Urinary bladder (tissue), 4 donors: Measurements from ENCODE around the gene HK2. TPM values are rescaled to one million over a fixed set of nuclear protein-coding genes. Genes with fewer than 3 reads are reported as not detected.
"Not testable (repeated sequence)": the region's sequence is repeated elsewhere in the genome, so short reads cannot be mapped to it uniquely, and the experiment has no call there.

Experiments
- DNase-seq: peaks from one replicate; pipeline ENCODE4 v3.0.0-alpha.2; 2015; ENCODE audit errors: extremely low spot score
- H3K27ac ChIP-seq: one replicate; pipeline ENCODE4 v1.5.1; 2013; ENCODE audit warnings: low read depth, mild to moderate bottlenecking, moderate library complexity
- H3K36me3 ChIP-seq: one replicate; pipeline ENCODE4 v1.6.1; 2013; ENCODE audit warnings: mild to moderate bottlenecking, moderate library complexity; ENCODE audit not compliant: insufficient read depth
- H3K4me1 ChIP-seq: one replicate; pipeline ENCODE4 v1.6.1; 2013; ENCODE audit warnings: mild to moderate bottlenecking, moderate library complexity; ENCODE audit not compliant: insufficient read depth
- H3K4me3 ChIP-seq: one replicate; pipeline ENCODE4 v1.5.1; 2013; ENCODE audit warnings: low read depth, low read length
- WGBS: extraction: QIAGEN DNeasy Blood & Tissue Kit; methylation state at CpG from one replicate; pipeline ENCODE4 v1.1.7; 2013; 5-methylcytosine and 5-hydroxymethylcytosine counted together
- polyA plus RNA-seq: library from polyadenylated mRNA; stranded (reverse); fragments of 200-250 nt; gene quantifications from one replicate; pipeline ENCODE4 v1.2.3, GENCODE V29; 2013
- total RNA-seq: library from RNA; depleted of rRNA; stranded (reverse); fragments of >200 nt; gene quantifications from one replicate; pipeline ENCODE4 v1.2.3, GENCODE V29; 2014
- donor health status: healthy with polysubstance abuse.
- donor health status: healthy.

The HK2 gene
- 9.7 TPM for total RNA-seq
- polyA plus RNA-seq: 8.2 TPM

DNA sequence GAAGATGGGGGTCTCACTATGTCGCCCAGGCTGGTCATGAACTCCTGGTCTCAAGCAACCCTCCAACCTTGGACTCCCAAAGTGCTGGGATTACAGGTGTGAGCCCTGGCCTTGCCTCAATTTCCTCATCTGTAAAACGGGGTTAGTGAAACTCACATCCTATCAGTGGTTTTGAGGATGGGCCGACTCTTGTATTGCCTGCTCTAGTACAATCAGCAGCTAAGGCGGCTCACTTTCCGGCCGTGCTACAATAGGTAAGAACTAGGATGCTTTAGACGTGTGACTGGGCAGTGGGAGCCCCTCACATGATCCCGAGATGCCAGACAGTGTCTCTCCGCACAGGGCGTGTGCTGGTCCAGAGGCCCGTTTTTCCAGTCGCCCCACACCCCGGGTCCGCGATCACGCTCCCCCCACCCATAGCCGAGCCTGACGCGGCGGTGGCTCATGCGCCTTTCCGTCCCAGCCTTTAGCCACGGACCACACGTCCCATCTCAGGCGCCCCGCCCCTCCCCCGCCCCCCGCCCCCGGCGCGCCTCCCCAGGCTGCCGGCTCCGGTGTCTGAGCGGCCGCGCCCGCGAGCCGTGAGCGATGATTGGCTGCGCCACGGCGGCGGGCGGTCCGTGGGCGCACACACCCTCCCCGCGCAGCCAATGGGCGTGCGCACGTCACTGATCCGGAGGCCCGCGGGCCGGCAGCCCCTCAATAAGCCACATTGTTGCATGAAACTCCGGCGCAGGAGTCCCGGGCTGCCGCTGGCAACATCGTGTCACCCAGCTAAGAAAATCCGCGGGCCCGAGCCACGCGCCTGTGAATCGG lies at the start of gene HK2:
Gene HK2 (plus strand): TSS at position 710 of the 816 bp plus-strand sequence. CDS start 454 bp downstream, outside the sequence.
- Histone ChIP-seq H3K4me3 (peak within 1 kb of the TSS; percentile 46), H3K4me1 (no peaks in the 10 kb centered on the region), H3K36me3 (no peaks in the 10 kb centered on the region), H3K27ac (peak within 1 kb of the TSS; percentile 39)
- no peak for DNase-seq
- 4% methylated on average over 67 of the region's 67 CpGs for WGBS

GRCh38 chr2:74789271-74789670 lies 44.7 kb upstream of the HK2 start:
- no peak for DNase-seq
- no peak overlapping the region for H3K27ac ChIP-seq
- H3K4me3 ChIP-seq: no peak overlapping the region
- WGBS: 81% methylated on average over 2 of the region's 2 CpGs
- no peaks in the 10 kb centered on the region for H3K36me3 ChIP-seq
- H3K4me1 ChIP-seq: no peaks in the 10 kb centered on the region

- Histone ChIP-seq H3K4me3 (no peak overlapping the region), H3K27ac (no peak overlapping the region), H3K36me3 (no peaks in the 10 kb centered on the region), H3K4me1 (no peaks in the 10 kb centered on the region)
- no peak for DNase-seq
- 85% methylated on average over 5 of the region's 5 CpGs for WGBS
These were observed 41.6 kb upstream of the HK2 start for GRCh38 chr2:74792282-74792681.

DNA sequence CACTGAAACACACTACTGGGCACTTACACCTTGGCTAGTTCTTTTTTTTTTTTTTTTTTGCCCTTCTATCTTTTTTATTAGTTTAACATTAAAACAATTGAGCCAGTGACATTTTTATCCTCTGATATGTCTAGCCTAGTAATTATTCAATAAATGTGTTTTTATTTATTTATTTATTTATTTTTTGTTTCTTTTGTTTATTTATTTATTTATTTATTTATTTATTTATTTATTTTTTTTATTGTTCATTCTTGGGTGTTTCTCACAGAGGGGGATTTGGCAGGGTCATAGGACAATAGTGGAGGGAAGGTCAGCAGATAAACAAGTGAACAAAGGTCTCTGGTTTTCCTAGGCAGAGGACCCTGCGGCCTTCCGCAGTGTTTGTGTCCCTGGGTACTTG lies 39.0 kb upstream of the HK2 start:
- H3K4me1 ChIP-seq, DNase-seq, H3K36me3 ChIP-seq, H3K27ac ChIP-seq, H3K4me3 ChIP-seq: not testable (repeated sequence)
- WGBS: no CpG with 5 or more reads among the region's 2 CpGs

- WGBS: 92% methylated on average over 5 of the region's 5 CpGs
- no peak for DNase-seq
- Histone ChIP-seq H3K4me3 (no peak overlapping the region), H3K36me3 (no peaks in the 10 kb centered on the region), H3K4me1 (no peaks in the 10 kb centered on the region), H3K27ac (no peak overlapping the region)
These were observed 27.5 kb upstream of the HK2 start for GRCh38 chr2:74806355-74806839.

GRCh38 chr2:74806920-74807319 lies 27.0 kb upstream of the HK2 start:
- Histone ChIP-seq H3K4me1 (no peaks in the 10 kb centered on the region), H3K36me3 (no peaks in the 10 kb centered on the region), H3K27ac (no peak overlapping the region), H3K4me3 (no peak overlapping the region)
- 82% methylated on average over 6 of the region's 6 CpGs for WGBS
- no peak for DNase-seq

- no peak for DNase-seq
- 66% methylated on average over 7 of the region's 7 CpGs for WGBS
These were observed 20.9 kb upstream of the HK2 start for GRCh38 chr2:74812787-74813590.

GRCh38 chr2:74814102-74814501 lies 19.8 kb upstream of the HK2 start:
- WGBS: 62% methylated on average over 2 of the region's 2 CpGs

More at GRCh38 chr2:74812787-74813590, 20.9 kb upstream of the HK2 start:
- Histone ChIP-seq H3K27ac (no peak overlapping the region), H3K4me3 (no peak overlapping the region), H3K4me1 (no peaks in the 10 kb centered on the region), H3K36me3 (no peaks in the 10 kb centered on the region)

DNA sequence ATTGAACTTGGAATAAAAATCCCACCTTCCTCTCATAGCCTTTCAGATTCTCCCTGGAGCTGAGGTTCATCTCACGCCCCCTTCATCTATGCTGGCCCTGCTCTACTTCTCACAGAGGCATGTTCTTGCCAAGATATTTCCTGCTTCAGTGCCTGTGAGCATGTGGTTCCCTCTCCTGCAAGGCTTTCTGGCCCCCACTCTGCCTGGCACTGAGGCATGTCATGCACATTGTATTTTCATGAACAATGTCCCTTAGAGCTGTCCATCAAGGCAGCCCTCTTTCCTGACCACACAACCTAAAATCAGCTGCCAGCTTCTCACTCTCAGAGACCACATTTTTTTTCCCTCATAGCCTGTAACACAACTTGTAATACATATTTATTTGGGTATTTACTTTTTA lies 18.0 kb upstream of the HK2 start:
- no peaks in the 10 kb centered on the region for H3K36me3 ChIP-seq
- DNase-seq: no peak
- whole genome bisulfite sequencing: 89% methylated on average over 1 of the region's 1 CpG
- no peak overlapping the region for H3K27ac ChIP-seq
- H3K4me3 ChIP-seq: no peak overlapping the region
- H3K4me1 ChIP-seq: no peaks in the 10 kb centered on the region

More at GRCh38 chr2:74814102-74814501, 19.8 kb upstream of the HK2 start:
- Histone ChIP-seq H3K27ac (no peak overlapping the region), H3K4me3 (no peak overlapping the region), H3K4me1 (no peaks in the 10 kb centered on the region), H3K36me3 (no peaks in the 10 kb centered on the region)
- no peak for DNase-seq

DNA sequence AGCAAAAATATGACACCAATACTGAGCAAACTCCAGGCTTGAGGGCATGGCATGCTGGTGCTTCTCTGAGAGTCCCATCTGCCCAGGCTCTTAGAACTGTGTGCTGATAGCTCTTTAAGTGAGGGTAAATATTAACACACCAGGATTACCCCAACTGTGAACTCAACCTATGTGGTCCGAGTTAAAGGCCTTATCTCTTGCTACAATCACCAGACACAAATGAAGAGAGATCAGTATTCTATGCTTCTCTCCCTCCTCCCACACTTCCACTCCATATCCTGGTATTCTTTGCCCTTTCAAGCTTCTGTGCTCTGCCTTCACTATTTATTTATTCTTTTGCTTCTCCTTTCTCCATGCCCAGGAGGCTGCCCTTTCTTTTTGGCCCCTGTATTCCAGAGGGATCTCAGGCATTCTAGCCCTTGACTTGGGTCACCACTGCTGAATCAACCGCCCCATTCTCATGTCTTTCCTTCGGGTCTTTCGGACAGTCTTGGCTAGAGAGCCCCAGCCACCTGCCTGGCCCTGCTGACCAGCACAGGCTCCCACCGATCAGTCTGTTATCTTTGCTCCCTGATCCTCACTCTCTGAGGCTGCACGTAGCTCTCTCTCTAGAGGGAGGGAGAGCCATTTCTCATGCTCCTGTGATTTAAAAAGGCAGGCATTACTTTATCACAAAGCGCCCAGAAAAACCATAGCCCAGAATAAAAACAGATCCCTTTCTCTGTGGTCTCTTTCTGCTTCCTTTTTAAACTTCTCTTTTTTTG lies 17.2 kb upstream of the HK2 start:
- no peaks in the 10 kb centered on the region for H3K36me3 ChIP-seq
- no peak for DNase-seq
- H3K4me3 ChIP-seq: no peak overlapping the region
- H3K27ac ChIP-seq: no peak overlapping the region
- 34% methylated on average over 7 of the region's 7 CpGs for WGBS
- H3K4me1 ChIP-seq: no peaks in the 10 kb centered on the region

DNA sequence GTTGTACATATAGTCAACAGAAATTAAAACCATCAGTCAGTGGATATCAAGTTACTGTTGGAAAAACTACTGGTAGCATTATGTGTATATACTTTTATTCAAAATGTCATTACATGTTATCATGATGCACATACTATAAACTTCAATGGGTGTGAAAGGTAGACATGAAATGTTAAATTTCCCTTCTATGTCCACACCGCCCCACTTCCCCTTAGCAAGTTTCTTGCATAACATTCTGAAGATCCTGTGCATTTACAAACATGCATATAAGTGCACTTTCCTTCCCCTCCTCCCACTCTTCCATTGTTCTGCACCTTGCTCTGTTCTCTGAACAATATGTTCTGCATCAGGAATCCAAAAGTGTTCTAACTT lies 16.6 kb upstream of the HK2 start:
- H3K4me1 ChIP-seq: no peaks in the 10 kb centered on the region
- H3K36me3 ChIP-seq: no peaks in the 10 kb centered on the region
- DNase-seq: no peak

DNA sequence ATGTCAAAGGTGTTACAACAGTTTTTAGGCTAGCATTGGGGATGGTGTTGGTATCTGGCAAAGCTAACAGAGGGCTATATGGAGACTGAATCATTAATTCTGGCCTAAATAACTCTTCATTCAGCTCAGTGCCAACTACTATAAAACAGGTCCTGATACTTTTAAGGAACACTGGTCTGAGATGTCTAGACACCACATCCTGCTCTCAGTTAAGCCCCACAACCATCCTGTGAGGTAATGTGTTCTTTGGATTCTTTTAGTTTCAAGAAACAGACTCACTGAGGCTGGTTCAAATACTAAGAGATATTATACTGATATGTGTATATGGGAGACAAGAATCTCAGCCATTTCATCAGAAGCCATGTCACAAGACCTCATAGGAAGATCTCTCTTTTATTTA lies 14.2 kb upstream of the HK2 start:
- H3K27ac ChIP-seq: no peak overlapping the region
- H3K4me1 ChIP-seq: no peaks in the 10 kb centered on the region
- H3K36me3 ChIP-seq: no peaks in the 10 kb centered on the region
- no peak for DNase-seq
- no peak overlapping the region for H3K4me3 ChIP-seq

More for the DNA sequence above, 16.6 kb upstream of the HK2 start:
- H3K27ac ChIP-seq: no peak overlapping the region
- 91% methylated on average over 1 of the region's 1 CpG for WGBS
- H3K4me3 ChIP-seq: no peak overlapping the region
